Mesenchymal stem cell (in vitro differentiated cells and primary cell): Measurements from ENCODE around the gene CD79B.

Experiments
- DNase-seq: peaks from one replicate; pipeline ENCODE4 v3.0.0-alpha.2; 2013
- H2AFZ ChIP-seq: one replicate; pipeline ENCODE4 v1.6.1; 2013; ENCODE audit warnings: low read depth, mild to moderate bottlenecking, control low read depth, inconsistent platforms, low read length, moderate library complexity
- H2AK5ac ChIP-seq: 2 replicates; pipeline ENCODE4 v1.6.1; 2013; ENCODE audit warnings: low read length, moderate library complexity, mild to moderate bottlenecking, inconsistent platforms; ENCODE audit not compliant: severe bottlenecking
- H2BK120ac ChIP-seq: one replicate; pipeline ENCODE4 v1.6.1; 2013; ENCODE audit warnings: low read depth, mild to moderate bottlenecking, inconsistent platforms, low read length, moderate library complexity
- H2BK12ac ChIP-seq, 2 experiments: one replicate each; pipeline ENCODE4 v1.6.1; 2013; ENCODE audit warnings: inconsistent platforms in 2 of 2, low read length in 2 of 2, mild to moderate bottlenecking in 2 of 2, moderate library complexity in 2 of 2, control low read depth in 1 of 2
- H2BK15ac ChIP-seq: one replicate; pipeline ENCODE4 v1.6.1; 2013; ENCODE audit warnings: mild to moderate bottlenecking, low read depth, inconsistent platforms; ENCODE audit not compliant: poor library complexity, severe bottlenecking
- H2BK5ac ChIP-seq: 2 replicates; pipeline ENCODE4 v1.6.1; 2013; ENCODE audit warnings: low read depth, mild to moderate bottlenecking, low read length, control low read depth, inconsistent platforms; ENCODE audit not compliant: poor library complexity, severe bottlenecking
- H3K14ac ChIP-seq, 2 experiments: one replicate each; pipeline ENCODE4 v1.6.1; 2013; ENCODE audit warnings: inconsistent platforms in 2 of 2, low read length in 2 of 2, control low read depth in 1 of 2, mild to moderate bottlenecking in 1 of 2, moderate library complexity in 1 of 2
- H3K18ac ChIP-seq, 2 experiments: one replicate each; pipeline ENCODE4 v1.6.1; 2013; ENCODE audit warnings: inconsistent platforms in 2 of 2, low read length in 2 of 2, control low read depth in 1 of 2, low read depth in 1 of 2, mild to moderate bottlenecking in 1 of 2
- H3K23ac ChIP-seq, 2 experiments: one replicate each; pipeline ENCODE4 v1.6.1; 2013; ENCODE audit warnings: inconsistent platforms in 2 of 2, low read length in 2 of 2, mild to moderate bottlenecking in 2 of 2, moderate library complexity in 2 of 2, control low read depth in 1 of 2
- H3K27ac ChIP-seq: 2 replicates; pipeline ENCODE4 v1.5.1; 2013; ENCODE audit warnings: mild to moderate bottlenecking, moderate library complexity, low read length, control low read depth, inconsistent platforms; ENCODE audit not compliant: poor library complexity, severe bottlenecking
- H3K27me3 ChIP-seq, 2 experiments: 2 replicates each; pipeline versions ENCODE4 v1.6.1 to v1.7.0; 2013; ENCODE audit warnings: low read length in 2 of 2, mild to moderate bottlenecking in 2 of 2, moderate library complexity in 2 of 2, control low read depth in 1 of 2, inconsistent platforms in 1 of 2; ENCODE audit not compliant: control insufficient read depth in 1 of 2, insufficient read depth in 1 of 2
- H3K36me3 ChIP-seq, 2 experiments: 2 replicates each; pipeline versions ENCODE4 v1.6.1 to v1.7.0; 2013; ENCODE audit warnings: low read length in 2 of 2, control low read depth in 1 of 2, inconsistent platforms in 1 of 2, low read depth in 1 of 2, mild to moderate bottlenecking in 1 of 2; ENCODE audit not compliant: insufficient read depth in 2 of 2, control insufficient read depth in 1 of 2
- H3K4ac ChIP-seq, 2 experiments: one replicate each; pipeline ENCODE4 v1.6.1; 2013; ENCODE audit warnings: inconsistent platforms in 2 of 2, low read length in 2 of 2, mild to moderate bottlenecking in 2 of 2, moderate library complexity in 2 of 2, control low read depth in 1 of 2, low read depth in 1 of 2
- H3K4me1 ChIP-seq: 2 replicates; pipeline ENCODE4 v1.6.1; 2013; ENCODE audit warnings: low read depth, low read length, control low read depth; ENCODE audit not compliant: control insufficient read depth, insufficient read depth
- H3K4me2 ChIP-seq: 2 replicates; pipeline ENCODE4 v1.6.1; 2013; ENCODE audit warnings: low read length, mild to moderate bottlenecking, inconsistent platforms; ENCODE audit not compliant: poor library complexity, severe bottlenecking
- H3K4me3 ChIP-seq, 2 experiments: 2 replicates each; pipeline versions ENCODE4 v1.5.1 to v1.7.0; 2013; ENCODE audit warnings: low read length in 2 of 2, mild to moderate bottlenecking in 2 of 2, control low read depth in 1 of 2, low read depth in 1 of 2; ENCODE audit not compliant: insufficient read depth in 1 of 2
- H3K79me1 ChIP-seq: replicated peaks from 2 replicates; pipeline ENCODE4 v1.6.1; 2013; ENCODE audit warnings: mild to moderate bottlenecking, control low read depth, low read length, inconsistent platforms; ENCODE audit not compliant: poor library complexity, severe bottlenecking
- H3K9ac ChIP-seq: 2 replicates; pipeline ENCODE4 v1.7.0; 2013; ENCODE audit warnings: mild to moderate bottlenecking, low read length, moderate library complexity
- H3K9me3 ChIP-seq: 2 replicates; pipeline ENCODE4 v1.7.0; 2013; ENCODE audit warnings: mild to moderate bottlenecking, low read length; ENCODE audit not compliant: control insufficient read depth
- H4K8ac ChIP-seq: one replicate; pipeline ENCODE4 v1.6.1; 2013; ENCODE audit warnings: inconsistent platforms, mild to moderate bottlenecking, low read length, moderate library complexity
- H4K91ac ChIP-seq: one replicate; pipeline ENCODE4 v1.6.1; 2013; ENCODE audit warnings: mild to moderate bottlenecking, low read length, inconsistent platforms
- WGBS: methylation state at CpG from one replicate; pipeline ENCODE4 v1.1.7; 2013; ENCODE audit warnings: mixed read lengths; 5-methylcytosine and 5-hydroxymethylcytosine counted together

The CD79B gene

GRCh38 chr17:63969278-63969677, 37.1 kb upstream of the CD79B start:
- H3K27me3 ChIP-seq, result peaks cover 6 to 23% of the 10 kb centered on the region in 2 experiments
- H2BK12ac ChIP-seq, result no peak overlapping the region
- H3K4me3 ChIP-seq, result no peak overlapping the region
- H3K4me2 ChIP-seq, result no peak overlapping the region
- no peak overlapping the region for H3K27ac ChIP-seq
- H2BK15ac ChIP-seq, result no peak overlapping the region
- no peaks in the 10 kb centered on the region for H3K79me1 ChIP-seq
- H2BK5ac ChIP-seq, result no peak overlapping the region
- H3K18ac ChIP-seq, result no peak overlapping the region
- H4K8ac ChIP-seq, result no peak overlapping the region
- H3K36me3 ChIP-seq, result no peaks in the 10 kb centered on the region
- H2AFZ ChIP-seq, result no peak overlapping the region
- no peak overlapping the region for H2AK5ac ChIP-seq
- no peak overlapping the region for H2BK120ac ChIP-seq
- H3K4ac ChIP-seq, result no peak overlapping the region
- DNase-seq, result no peak
- H3K23ac ChIP-seq, result no peak overlapping the region
- WGBS, result 89% methylated on average over 10 of the region's 10 CpGs
- H3K14ac ChIP-seq, result no peak overlapping the region
- H3K9me3 ChIP-seq, result no peaks in the 10 kb centered on the region
- no peak overlapping the region for H3K9ac ChIP-seq
- H4K91ac ChIP-seq, result no peak overlapping the region
- peaks cover 8% of the 10 kb centered on the region for H3K4me1 ChIP-seq

- no peaks in the 10 kb centered on the region for H3K36me3 ChIP-seq
- no peak overlapping the region for H3K18ac ChIP-seq
- H3K9ac ChIP-seq, result no peak overlapping the region
- no peak overlapping the region for H3K4me2 ChIP-seq
- no peaks in the 10 kb centered on the region for H3K9me3 ChIP-seq
- H3K23ac ChIP-seq, result no peak overlapping the region
- H3K4ac ChIP-seq, result no peak overlapping the region
- 85% methylated on average over 19 of the region's 19 CpGs for WGBS
- H3K4me1 ChIP-seq, result no peaks in the 10 kb centered on the region
- H3K4me3 ChIP-seq, result peak overlapping the region in 1 of 2 experiments; percentile 1
- H2BK5ac ChIP-seq, result no peak overlapping the region
- no peak overlapping the region for H2AK5ac ChIP-seq
- DNase-seq, result no peak
- H3K79me1 ChIP-seq, result no peaks in the 10 kb centered on the region
- no peak overlapping the region for H4K8ac ChIP-seq
- H2AFZ ChIP-seq, result no peak overlapping the region
- H3K27ac ChIP-seq, result no peak overlapping the region
- peaks cover 11 to 23% of the 10 kb centered on the region in 2 experiments for H3K27me3 ChIP-seq
- no peak overlapping the region for H2BK15ac ChIP-seq
- H2BK12ac ChIP-seq, result no peak overlapping the region
- H4K91ac ChIP-seq, result no peak overlapping the region
- no peak overlapping the region for H2BK120ac ChIP-seq
- H3K14ac ChIP-seq, result no peak overlapping the region
These were observed 35.8 kb upstream of the CD79B start for GRCh38 chr17:63967953-63968352.

GRCh38 chr17:63966646-63967264, 34.6 kb upstream of the CD79B start:
- no peak overlapping the region for H3K4me2 ChIP-seq
- no peak overlapping the region for H2AK5ac ChIP-seq
- H2BK5ac ChIP-seq, result no peak overlapping the region
- H2BK12ac ChIP-seq, result no peak overlapping the region
- H4K91ac ChIP-seq, result no peak overlapping the region
- no peak overlapping the region for H2BK120ac ChIP-seq
- 85% methylated on average over 11 of the region's 11 CpGs for WGBS
- H4K8ac ChIP-seq, result no peak overlapping the region
- no peak overlapping the region for H2BK15ac ChIP-seq
- H3K27ac ChIP-seq, result no peak overlapping the region
- H3K4me3 ChIP-seq, result no peak overlapping the region
- H2AFZ ChIP-seq, result no peak overlapping the region
- H3K18ac ChIP-seq, result no peak overlapping the region
- no peaks in the 10 kb centered on the region for H3K4me1 ChIP-seq
- H3K23ac ChIP-seq, result no peak overlapping the region
- no peak overlapping the region for H3K9ac ChIP-seq
- no peak overlapping the region for H3K14ac ChIP-seq
- no peak overlapping the region for H3K4ac ChIP-seq
- no peaks in the 10 kb centered on the region for H3K36me3 ChIP-seq
- no peaks in the 10 kb centered on the region for H3K9me3 ChIP-seq
- no peaks in the 10 kb centered on the region for H3K79me1 ChIP-seq
- no peak for DNase-seq
- peaks cover 11 to 28% of the 10 kb centered on the region in 2 experiments for H3K27me3 ChIP-seq

DNA sequence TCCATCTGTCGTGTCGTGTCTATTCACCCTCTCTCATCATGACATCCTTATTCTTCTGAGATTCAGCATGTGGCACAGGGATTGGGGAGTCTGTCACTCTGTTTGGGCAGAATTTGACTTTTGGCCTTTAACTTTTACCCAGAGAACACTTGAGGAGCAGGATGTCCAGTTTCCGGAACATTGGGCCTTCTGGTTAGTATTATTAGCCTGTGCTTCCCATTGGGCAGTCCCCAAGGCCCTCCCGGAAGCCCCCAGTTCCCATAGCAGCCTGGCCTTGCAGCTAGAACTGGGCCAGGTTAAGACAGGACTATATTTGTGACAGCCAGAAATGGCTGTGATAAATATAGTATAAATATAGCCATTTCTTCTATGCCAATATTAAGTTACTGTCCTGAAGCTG, 31.0 kb upstream of the CD79B start:
- no peak for DNase-seq
- H3K27me3 ChIP-seq, result peaks cover 24 to 26% of the 10 kb centered on the region in 2 experiments
- WGBS, result 94% methylated on average over 3 of the region's 4 CpGs

More for the DNA sequence above, 31.0 kb upstream of the CD79B start:
- Histone ChIP-seq H3K36me3 (no peaks in the 10 kb centered on the region), H3K9me3 (no peaks in the 10 kb centered on the region), H3K14ac (no peak overlapping the region), H4K91ac (no peak overlapping the region), H3K23ac (no peak overlapping the region), H2BK15ac (no peak overlapping the region), H2BK5ac (no peak overlapping the region), H4K8ac (no peak overlapping the region), H3K18ac (no peak overlapping the region), H3K4ac (no peak overlapping the region), H2BK12ac (no peak overlapping the region), H2AFZ (no peak overlapping the region), H2AK5ac (no peak overlapping the region), H3K4me2 (no peak overlapping the region), H2BK120ac (no peak overlapping the region), H3K4me3 (no peak overlapping the region), H3K79me1 (no peaks in the 10 kb centered on the region), H3K27ac (no peak overlapping the region), H3K4me1 (peaks cover 2% of the 10 kb centered on the region), H3K9ac (no peak overlapping the region)
